H1 (cell line): Measurements from ENCODE around the gene CENPX. TPM values are rescaled to one million over a fixed set of nuclear protein-coding genes. Genes with fewer than 3 reads are reported as not detected.

Experiments
- CTCF ChIA-PET: fragments of 300-600 bp; sonication (Branson Sonifier 250); formaldehyde crosslinking; loops from one replicate; lab custom pipeline; 2021; ENCODE audit not compliant: partially characterized antibody; lab: Charles Lee
- POLR2A ChIA-PET: fragments of 300-600 bp; sonication (Branson Sonifier 250); formaldehyde crosslinking; loops from one replicate; lab custom pipeline; 2021; ENCODE audit warnings: inconsistent platforms; ENCODE audit not compliant: partially characterized antibody; lab: Charles Lee
- DNase-seq, 2 experiments: peaks; one replicate each; pipeline versions ENCODE4 v3.0.0 to v3.0.0-alpha.2; 2010 to 2022; ENCODE audit warnings: low spot score in 2 of 2, low read depth in 1 of 2, mixed read lengths in 1 of 2
- FAIRE-seq: peaks from 2 replicates; lab custom pipeline; 2011; peaks lifted over from hg19 to GRCh38; lab: Jason Lieb, UNC
- H2AFZ ChIP-seq: 2 replicates; pipeline ENCODE4 v1.8.1; 2012; ENCODE audit warnings: low read length, inconsistent platforms
- H2AK5ac ChIP-seq: 2 replicates; pipeline ENCODE4 v1.6.1; 2013; ENCODE audit warnings: low read depth, low read length
- H2BK120ac ChIP-seq: replicated peaks from 2 replicates; pipeline ENCODE3; 2013; ENCODE audit warnings: low read depth, low read length, inconsistent platforms
- H2BK12ac ChIP-seq: 2 replicates; pipeline ENCODE4 v1.6.1; 2013; ENCODE audit warnings: low read depth, low read length
- H2BK15ac ChIP-seq: 2 replicates; pipeline ENCODE4 v1.6.1; 2013; ENCODE audit warnings: low read length
- H2BK20ac ChIP-seq: 2 replicates; pipeline ENCODE4 v1.6.1; 2013; ENCODE audit warnings: low read length
- H2BK5ac ChIP-seq: 2 replicates; pipeline ENCODE4 v1.6.1; 2013; ENCODE audit warnings: low read depth, low read length
- H3K14ac ChIP-seq: 2 replicates; pipeline ENCODE4 v1.6.1; 2013; ENCODE audit warnings: inconsistent platforms; ENCODE audit not compliant: insufficient read length
- H3K18ac ChIP-seq: 2 replicates; pipeline ENCODE4 v1.6.1; 2013; ENCODE audit warnings: low read length; ENCODE audit errors: extremely low read depth
- H3K23ac ChIP-seq: 2 replicates; pipeline ENCODE4 v1.6.1; 2013; ENCODE audit warnings: inconsistent platforms; ENCODE audit not compliant: insufficient read length
- H3K23me2 ChIP-seq: 2 replicates; pipeline ENCODE4 v1.6.1; 2013; ENCODE audit warnings: low read depth, low read length
- H3K27ac ChIP-seq: 2 replicates; pipeline ENCODE4 v1.6.1; 2011; ENCODE audit warnings: low read depth, low read length, inconsistent platforms
- H3K27me3 ChIP-seq, 4 experiments: replicated peaks in 1 of 4; 1 replicate in 1 of 4; 2 replicates in 3 of 4; pipeline versions ENCODE4 v1.6.1 to v1.8.1; 2011 to 2013; ENCODE audit warnings: low read length in 3 of 4, mild to moderate bottlenecking in 3 of 4, inconsistent platforms in 2 of 4, mixed read lengths in 2 of 4, moderate library complexity in 1 of 4; ENCODE audit not compliant: control insufficient read depth in 3 of 4, insufficient read depth in 3 of 4; ENCODE audit errors: extremely low read depth in 1 of 4
- H3K36me3 ChIP-seq, 4 experiments: 2 replicates each; pipeline versions ENCODE4 v1.6.1 to v1.8.1; 2011 to 2013; ENCODE audit warnings: mild to moderate bottlenecking in 4 of 4, low read length in 3 of 4, moderate library complexity in 2 of 4, control low read depth in 1 of 4, inconsistent platforms in 1 of 4; ENCODE audit not compliant: insufficient read depth in 4 of 4, control insufficient read depth in 2 of 4
- H3K4ac ChIP-seq: replicated peaks from 2 replicates; pipeline ENCODE3; 2013; ENCODE audit warnings: low read length, low read depth, mixed read lengths, inconsistent platforms; ENCODE audit not compliant: insufficient read length
- H3K4me1 ChIP-seq, 4 experiments: replicated peaks in 1 of 4; 1 replicate in 1 of 4; 2 replicates in 3 of 4; pipeline versions ENCODE4 v1.6.1 to v1.8.1; 2011 to 2013; ENCODE audit warnings: low read length in 3 of 4, inconsistent platforms in 2 of 4, mixed read lengths in 1 of 4; ENCODE audit not compliant: insufficient read depth in 4 of 4, control insufficient read depth in 3 of 4
- H3K4me2 ChIP-seq, 2 experiments: 2 replicates each; pipeline versions ENCODE4 v1.6.1 to v1.8.1; 2011 to 2013; ENCODE audit warnings: low read depth in 2 of 2, low read length in 2 of 2, control low read depth in 1 of 2, inconsistent platforms in 1 of 2, mild to moderate bottlenecking in 1 of 2; ENCODE audit not compliant: insufficient read depth in 1 of 2
- H3K4me3 ChIP-seq, 4 experiments: fragments of 200-600, 300-600 bp in 1 of 4; sonication (generic), shearing (Covaris generic), sonication (Bioruptor Twin) in 1 of 4; 2 replicates each; pipeline versions ENCODE4 v1.5.1 to v1.8.1; 2011 to 2016; ENCODE audit warnings: low read length in 4 of 4, low read depth in 3 of 4, control low read depth in 2 of 4, inconsistent platforms in 2 of 4, mild to moderate bottlenecking in 2 of 4, mixed read lengths in 1 of 4, moderate library complexity in 1 of 4; ENCODE audit not compliant: insufficient read depth in 2 of 4; ENCODE audit errors: extremely low read depth in 1 of 4
- H3K56ac ChIP-seq: replicated peaks from 2 replicates; pipeline ENCODE3; 2013; ENCODE audit warnings: low read depth, mild to moderate bottlenecking, mixed read lengths, low read length, inconsistent platforms; ENCODE audit not compliant: insufficient read length
- H3K79me1 ChIP-seq: 2 replicates; pipeline ENCODE4 v1.6.1; 2013; ENCODE audit warnings: low read depth, low read length, control low read depth
- H3K79me2 ChIP-seq, 2 experiments: 2 replicates each; pipeline versions ENCODE4 v1.6.1 to v1.8.1; 2012 to 2013; ENCODE audit warnings: low read length in 2 of 2, mild to moderate bottlenecking in 2 of 2, inconsistent platforms in 1 of 2; ENCODE audit not compliant: insufficient read depth in 2 of 2, control insufficient read depth in 1 of 2
- H3K9ac ChIP-seq, 4 experiments: replicated peaks in 1 of 4; 1 replicate in 1 of 4; 2 replicates in 3 of 4; pipeline versions ENCODE4 v1.6.1 to v1.8.1; 2011 to 2013; ENCODE audit warnings: low read depth in 3 of 4, low read length in 3 of 4, control low read depth in 2 of 4, mild to moderate bottlenecking in 2 of 4, moderate library complexity in 2 of 4, inconsistent platforms in 1 of 4; ENCODE audit errors: extremely low read depth in 1 of 4
- H3K9me3 ChIP-seq, 2 experiments: 2 replicates each; pipeline versions ENCODE4 v1.6.1 to v1.8.1; 2012 to 2013; ENCODE audit warnings: mild to moderate bottlenecking in 2 of 2, moderate library complexity in 2 of 2, control low read depth in 1 of 2, inconsistent platforms in 1 of 2, low read depth in 1 of 2, low read length in 1 of 2, mixed read lengths in 1 of 2; ENCODE audit not compliant: insufficient read depth in 2 of 2
- H4K20me1 ChIP-seq, 2 experiments: replicated peaks in 1 of 2; 2 replicates each; pipeline versions ENCODE3 to v1.8.1; 2011 to 2013; ENCODE audit warnings: inconsistent platforms in 2 of 2, low read length in 2 of 2, mild to moderate bottlenecking in 1 of 2; ENCODE audit not compliant: insufficient read depth in 2 of 2, control insufficient read depth in 1 of 2
- H4K5ac ChIP-seq: 2 replicates; pipeline ENCODE4 v1.6.1; 2013; ENCODE audit warnings: low read length, low read depth, mixed read lengths, inconsistent platforms; ENCODE audit not compliant: insufficient read length
- H4K8ac ChIP-seq: 2 replicates; pipeline ENCODE4 v1.8.0; 2013; ENCODE audit warnings: mild to moderate bottlenecking, moderate library complexity, low read length, inconsistent platforms; ENCODE audit not compliant: insufficient read depth; ENCODE audit errors: extremely low read depth
- H4K91ac ChIP-seq: replicated peaks from 2 replicates; pipeline ENCODE3; 2013; ENCODE audit warnings: low read length, mixed read lengths, inconsistent platforms; ENCODE audit not compliant: insufficient read length
- BACH1 ChIP-seq: IDR thresholded peaks from 2 replicates; pipeline ENCODE4 v1.6.1; 2012; ENCODE audit warnings: low read length, improper control_type of control experiment
- POLR2AphosphoS5 ChIP-seq: IDR thresholded peaks from 2 replicates; pipeline ENCODE4 v1.6.1; 2011; ENCODE audit warnings: low read depth, low read length
- TAF7 ChIP-seq: optimal IDR thresholded peaks from 2 replicates; pipeline ENCODE3; 2011; ENCODE audit warnings: low read depth, mild to moderate bottlenecking, inconsistent platforms, low read length, moderate library complexity, borderline replicate concordance
- WGBS, 2 experiments: shearing (Covaris generic) in 1 of 2; methylation state at CpG; one replicate each; pipeline versions ENCODE4 v1.1.6 to v1.1.7; 2013 to 2015; ENCODE audit warnings: low lambda C conversion rate in 2 of 2, mixed read lengths in 2 of 2, inconsistent platforms in 1 of 2, low coverage in 1 of 2, missing lambda C conversion rate in 1 of 2; ENCODE audit not compliant: insufficient replicate concordance in 2 of 2, insufficient coverage in 1 of 2, insufficient read length in 1 of 2; ENCODE audit errors: extremely low coverage in 1 of 2, missing lambda C conversion rate in 1 of 2; 5-methylcytosine and 5-hydroxymethylcytosine counted together
- polyA plus RNA-seq, 7 experiments: library from polyadenylated mRNA; depleted of rRNA in 3 of 7; stranded (reverse) in 5 of 7; unstranded in 2 of 7; fragments of >200 nt in 5 of 7; fragments of 200-250 nt in 2 of 7; gene quantifications; 1 replicate in 5 of 7; 2 replicates in 1 of 7; 4 replicates in 1 of 7; pipeline versions ENCODE4 v1.2.1 to v1.2.3, GENCODE V29; 2011 to 2013; ENCODE audit warnings: missing spikeins in 2 of 7, mixed read lengths in 2 of 7
- total RNA-seq: library from RNA; stranded (reverse); fragmentation: NEBNext Ultra II Directional; extraction: Animal tissue kit (Norgen Biotek cat#: 25700); gene quantifications from 2 replicates; pipeline ENCODE4 v1.2.1, GENCODE V29; 2021

Gene CENPX
- total and polyA plus RNA-seq, 2 of the 8 experiments (the other 6 are each of a cell fraction or from before 2014, with no cell fraction given): 116 to 122 TPM

- no peak overlapping the region for H3K23ac ChIP-seq
- peak overlapping the region; percentile 41; the same call in 1 of the 2 replicates for H4K8ac ChIP-seq
- H2BK15ac ChIP-seq: no peak overlapping the region
- H3K4me1 ChIP-seq: peaks cover 0 to 9% (median 5%) of the 10 kb centered on the region in 4 experiments; a peak in 5 of 7 replicates
- 91% methylated on average over 33 of the region's 34 CpGs; no CpG with 5 or more reads in 1 of the 2 experiments for WGBS, 2 experiments
- ChIA-PET CTCF (interaction anchor here (0.6 to 1.6 kb wide), 8 partner anchors 9 to 432 kb away, joined by 3 to 9 read pairs (median 4); partner anchors contain the start of genes DCXR, GPS1 and RFNG), POLR2A (interaction anchor here (0.9 to 16.2 kb wide), 17 partner anchors 4 to 127 kb away, joined by 3 to 161 read pairs (median 5); partner anchors contain the start of genes DUS1L, GPS1, RAC3 and RFNG)
- H2BK120ac ChIP-seq: no peak overlapping the region
- H2BK5ac ChIP-seq: no peak overlapping the region
- H3K9ac ChIP-seq: no peak overlapping the region
- H4K5ac ChIP-seq: no peak overlapping the region
- H2BK12ac ChIP-seq: no peak overlapping the region
- H3K27me3 ChIP-seq: no peaks in the 10 kb centered on the region
- no peak overlapping the region for H2AFZ ChIP-seq
- peaks cover 10 to 27% (median 22%) of the 10 kb centered on the region in 4 experiments; a peak in 5 of 8 replicates for H3K36me3 ChIP-seq
- peaks cover 0 to 11% of the 10 kb centered on the region in 2 experiments for H4K20me1 ChIP-seq
- H3K27ac ChIP-seq: no peak overlapping the region
- no peak overlapping the region for H3K4me3 ChIP-seq
- H3K56ac ChIP-seq: no peak overlapping the region
- no peak overlapping the region for H4K91ac ChIP-seq
- no peak overlapping the region for H3K4ac ChIP-seq
- no peaks in the 10 kb centered on the region for H3K9me3 ChIP-seq
- FAIRE-seq (no peak), DNase-seq (no peak)
- H3K18ac ChIP-seq: no peak overlapping the region
- H3K79me1 ChIP-seq: peaks cover 5% of the 10 kb centered on the region; the same call in 1 of the 2 replicates
- H3K79me2 ChIP-seq: no peaks in the 10 kb centered on the region
- no peak overlapping the region for H2BK20ac ChIP-seq
- peaks cover 8% of the 10 kb centered on the region; the same call in 1 of the 2 replicates for H3K23me2 ChIP-seq
- no peak for TF ChIP-seq TAF7
- TF ChIP-seq POLR2AphosphoS5: peak; percentile 36; the same call in 1 of the 2 replicates
- TF ChIP-seq BACH1: no peak
- H3K14ac ChIP-seq: no peak overlapping the region
- no peak overlapping the region for H3K4me2 ChIP-seq
- no peak overlapping the region for H2AK5ac ChIP-seq
These were observed 38.6 kb upstream of the CENPX start for GRCh38 chr17:82061047-82061925.
